Measurements from ENCODE around the gene AGPAT4. TPM values are rescaled to one million over a fixed set of nuclear protein-coding genes. Genes with fewer than 3 reads are reported as not detected.

AGPAT4 gene
- total RNA-seq, 1 donor from 2014 or later, result 7.8 TPM

DNA sequence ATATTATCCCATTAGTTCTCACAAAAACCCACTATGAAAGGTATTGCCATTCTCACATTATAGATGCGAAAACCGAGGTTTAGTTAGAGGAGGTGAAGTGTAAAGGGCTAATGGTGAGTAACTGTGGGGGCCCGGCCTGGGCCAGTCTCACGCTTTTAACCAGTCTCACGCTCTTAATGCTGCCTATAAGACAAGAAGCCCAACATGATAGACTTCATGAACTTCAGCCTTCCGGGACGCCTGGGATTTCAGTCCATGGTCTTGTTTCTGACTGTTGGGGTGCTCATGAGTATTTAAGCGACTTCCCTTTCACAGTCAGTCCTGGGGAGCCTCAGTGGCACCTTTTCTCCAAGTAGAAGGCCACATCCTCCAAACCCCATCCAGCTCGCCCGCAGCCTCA lies 31.7 kb downstream of the AGPAT4 start:
- no peak overlapping the region for H3K4me3 Mint-ChIP-seq
- peaks cover 6% of the 10 kb centered on the region for H3K9me3 Mint-ChIP-seq
- no peak for DNase-seq (ENCODE audit: low spot score)
- peaks cover 18% of the 10 kb centered on the region for H3K4me1 Mint-ChIP-seq (ENCODE audit: low read depth)
- intact Hi-C loops (cut with micrococcal nuclease), result no loop called here
- H3K27ac Mint-ChIP-seq, result no peak overlapping the region
- H3K27me3 Mint-ChIP-seq (ENCODE audit: insufficient read depth), result no peaks in the 10 kb centered on the region
- peaks cover 17% of the 10 kb centered on the region for H3K36me3 Mint-ChIP-seq (ENCODE audit: low read depth)

GRCh38 chr6:161239001-161239400 lies 34.9 kb downstream of the AGPAT4 start:
- peaks cover 6% of the 10 kb centered on the region for H3K9me3 Mint-ChIP-seq
- peaks cover 36% of the 10 kb centered on the region for H3K4me1 Mint-ChIP-seq (ENCODE audit: low read depth)
- H3K27ac Mint-ChIP-seq, result no peak overlapping the region
- H3K36me3 Mint-ChIP-seq (ENCODE audit: low read depth), result peaks cover 18% of the 10 kb centered on the region
- H3K27me3 Mint-ChIP-seq (ENCODE audit: insufficient read depth), result no peaks in the 10 kb centered on the region
- intact Hi-C loops (cut with micrococcal nuclease), result no loop called here
- no peak for DNase-seq (ENCODE audit: low spot score)
- H3K4me3 Mint-ChIP-seq, result no peak overlapping the region

GRCh38 chr6:161238500-161238899 lies 35.4 kb downstream of the AGPAT4 start:
- Mint-ChIP-seq H3K27me3 (ENCODE audit: insufficient read depth) (no peaks in the 10 kb centered on the region), H3K4me1 (ENCODE audit: low read depth) (peaks cover 33% of the 10 kb centered on the region), H3K9me3 (peaks cover 6% of the 10 kb centered on the region), H3K27ac (no peak overlapping the region), H3K4me3 (no peak overlapping the region), H3K36me3 (ENCODE audit: low read depth) (peaks cover 18% of the 10 kb centered on the region)
- intact Hi-C loops (cut with micrococcal nuclease), result no loop called here
- no peak for DNase-seq (ENCODE audit: low spot score)

DNA sequence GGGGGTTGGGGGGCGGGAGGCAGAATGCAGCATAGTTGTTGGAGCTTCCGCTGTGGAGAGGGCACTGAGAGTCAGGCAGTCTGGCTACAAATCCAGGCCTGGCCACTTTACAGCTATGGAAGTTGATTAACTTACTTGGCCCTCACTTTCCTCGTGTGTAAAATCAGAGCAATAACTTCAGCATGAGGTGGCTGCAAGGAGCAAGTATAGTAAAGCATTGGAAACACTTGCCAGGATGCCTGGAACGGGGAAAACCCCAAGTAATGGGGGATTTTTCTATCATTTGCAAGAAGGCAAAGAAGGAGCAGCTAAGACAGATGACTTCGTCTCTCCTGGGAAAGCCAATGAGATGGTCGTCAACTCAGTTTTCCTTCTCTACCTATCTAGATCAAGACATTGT lies 35.8 kb downstream of the AGPAT4 start:
- Mint-ChIP-seq H3K4me3 (no peak overlapping the region), H3K9me3 (peaks cover 6% of the 10 kb centered on the region), H3K4me1 (ENCODE audit: low read depth) (peaks cover 32% of the 10 kb centered on the region), H3K27ac (no peak overlapping the region), H3K27me3 (ENCODE audit: insufficient read depth) (no peaks in the 10 kb centered on the region), H3K36me3 (ENCODE audit: low read depth) (peaks cover 18% of the 10 kb centered on the region)
- intact Hi-C loops (cut with micrococcal nuclease), result no loop called here
- no peak for DNase-seq (ENCODE audit: low spot score)

DNA sequence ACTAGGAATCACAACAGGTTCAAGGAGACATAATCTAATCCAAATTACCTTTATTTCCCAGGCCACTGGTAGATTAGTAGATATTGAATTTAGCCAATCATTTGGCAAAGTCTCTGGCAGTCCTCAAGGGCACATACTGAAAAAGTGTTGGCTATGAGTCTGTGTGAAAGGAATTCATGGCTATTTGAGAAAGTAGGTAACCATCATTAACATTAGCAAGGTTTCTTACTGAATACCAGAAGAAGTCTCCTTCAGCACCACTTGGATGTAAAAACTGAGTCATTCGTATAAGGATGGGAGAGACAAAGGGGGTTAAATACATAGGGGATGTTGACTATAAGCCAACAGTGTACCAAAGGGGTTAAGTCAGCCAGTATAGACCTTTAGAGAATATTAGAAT lies 36.7 kb downstream of the AGPAT4 start:
- intact Hi-C loops (cut with micrococcal nuclease), result loop anchor here (2.0 kb wide), 1 partner anchor 38 kb away; the partner anchor contains the start of gene AGPAT4
- peaks cover 6% of the 10 kb centered on the region for H3K9me3 Mint-ChIP-seq
- H3K4me1 Mint-ChIP-seq (ENCODE audit: low read depth), result peaks cover 32% of the 10 kb centered on the region
- peaks cover 18% of the 10 kb centered on the region for H3K36me3 Mint-ChIP-seq (ENCODE audit: low read depth)
- no peaks in the 10 kb centered on the region for H3K27me3 Mint-ChIP-seq (ENCODE audit: insufficient read depth)
- H3K27ac Mint-ChIP-seq, result no peak overlapping the region
- H3K4me3 Mint-ChIP-seq, result no peak overlapping the region
- DNase-seq (ENCODE audit: low spot score), result no peak

DNA sequence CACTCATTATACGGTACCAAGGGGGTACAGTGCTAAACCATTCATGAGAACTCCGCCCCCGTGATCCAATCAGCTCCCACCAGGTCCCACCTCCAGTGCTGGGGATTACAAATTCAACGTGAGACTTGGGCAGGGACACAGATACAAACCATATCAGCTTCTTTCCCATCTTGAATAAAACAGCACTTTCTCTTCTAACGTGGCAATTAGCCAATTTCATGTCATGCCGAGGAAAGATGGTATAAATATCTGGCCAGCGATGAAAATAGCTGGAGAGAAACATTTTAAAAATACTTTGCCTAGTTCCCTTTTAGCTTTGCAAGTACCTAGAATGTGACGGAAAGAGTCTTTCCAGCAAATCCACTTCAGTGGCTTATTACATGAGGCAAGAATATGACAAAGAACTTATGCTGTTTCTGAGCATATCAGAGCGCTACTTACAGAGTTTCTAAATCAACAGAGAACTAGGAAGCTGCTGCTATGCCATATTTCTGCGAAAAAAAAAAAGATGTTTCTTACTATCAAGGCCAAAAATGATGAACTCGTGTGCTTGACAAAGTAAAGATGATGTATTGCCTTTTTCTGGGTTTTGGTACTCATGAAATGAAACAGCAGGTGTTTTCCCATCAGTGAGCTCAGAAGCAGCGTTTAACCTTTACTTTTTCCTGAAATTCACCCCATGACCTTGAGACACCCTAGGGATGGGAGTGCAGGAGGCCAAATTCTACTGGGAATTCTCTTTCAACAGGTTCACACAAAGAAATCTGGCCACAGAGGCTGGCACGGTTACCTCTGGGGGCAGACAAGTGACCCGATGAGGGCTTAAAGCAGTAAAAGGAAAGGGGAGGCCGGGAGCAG lies 37.9 kb downstream of the AGPAT4 start:
- H3K4me3 Mint-ChIP-seq, result peak overlapping the region; percentile 30
- peaks cover 23% of the 10 kb centered on the region for H3K36me3 Mint-ChIP-seq (ENCODE audit: low read depth)
- DNase-seq (ENCODE audit: low spot score), result no peak
- no peaks in the 10 kb centered on the region for H3K27me3 Mint-ChIP-seq (ENCODE audit: insufficient read depth)
- peak overlapping the region; percentile 71 for H3K27ac Mint-ChIP-seq
- peaks cover 6% of the 10 kb centered on the region for H3K9me3 Mint-ChIP-seq
- peaks cover 32% of the 10 kb centered on the region for H3K4me1 Mint-ChIP-seq (ENCODE audit: low read depth)
- intact Hi-C loops (cut with micrococcal nuclease), result loop anchor here (1.0 to 2.0 kb wide), 2 partner anchors 10 to 39 kb away; partner anchors contain the start of gene AGPAT4

GRCh38 chr6:161233986-161234661 lies 39.7 kb downstream of the AGPAT4 start:
- H3K9me3 Mint-ChIP-seq, result peaks cover 6% of the 10 kb centered on the region
- no peak overlapping the region for H3K4me3 Mint-ChIP-seq
- no peak overlapping the region for H3K27ac Mint-ChIP-seq
- peaks cover 47% of the 10 kb centered on the region for H3K4me1 Mint-ChIP-seq (ENCODE audit: low read depth)
- no peak for DNase-seq (ENCODE audit: low spot score)
- peaks cover 22% of the 10 kb centered on the region for H3K36me3 Mint-ChIP-seq (ENCODE audit: low read depth)
- no peaks in the 10 kb centered on the region for H3K27me3 Mint-ChIP-seq (ENCODE audit: insufficient read depth)
- intact Hi-C loops (cut with micrococcal nuclease), result no loop called here

GRCh38 chr6:161232467-161232866 lies 41.4 kb downstream of the AGPAT4 start:
- no peak overlapping the region for H3K27ac Mint-ChIP-seq
- no peak overlapping the region for H3K4me3 Mint-ChIP-seq
- H3K27me3 Mint-ChIP-seq (ENCODE audit: insufficient read depth), result no peaks in the 10 kb centered on the region
- intact Hi-C loops (cut with micrococcal nuclease), result no loop called here
- peaks cover 52% of the 10 kb centered on the region for H3K4me1 Mint-ChIP-seq (ENCODE audit: low read depth)
- H3K36me3 Mint-ChIP-seq (ENCODE audit: low read depth), result peaks cover 20% of the 10 kb centered on the region
- H3K9me3 Mint-ChIP-seq, result no peaks in the 10 kb centered on the region
- DNase-seq (ENCODE audit: low spot score), result no peak

- Mint-ChIP-seq H3K36me3 (ENCODE audit: low read depth) (peaks cover 18% of the 10 kb centered on the region), H3K4me3 (no peak overlapping the region), H3K27ac (no peak overlapping the region), H3K4me1 (ENCODE audit: low read depth) (peaks cover 52% of the 10 kb centered on the region), H3K9me3 (no peaks in the 10 kb centered on the region), H3K27me3 (ENCODE audit: insufficient read depth) (no peaks in the 10 kb centered on the region)
- DNase-seq (ENCODE audit: low spot score), result no peak
- intact Hi-C loops (cut with micrococcal nuclease), result no loop called here
Observed at GRCh38 chr6:161232010-161232409, 41.9 kb downstream of the AGPAT4 start.

GRCh38 chr6:161230339-161230738 lies 43.5 kb downstream of the AGPAT4 start:
- Mint-ChIP-seq H3K27me3 (ENCODE audit: insufficient read depth) (no peaks in the 10 kb centered on the region), H3K27ac (no peak overlapping the region), H3K9me3 (no peaks in the 10 kb centered on the region), H3K36me3 (ENCODE audit: low read depth) (peaks cover 18% of the 10 kb centered on the region), H3K4me1 (ENCODE audit: low read depth) (peaks cover 54% of the 10 kb centered on the region), H3K4me3 (no peak overlapping the region)
- intact Hi-C loops (cut with micrococcal nuclease), result no loop called here
- DNase-seq (ENCODE audit: low spot score), result no peak

DNA sequence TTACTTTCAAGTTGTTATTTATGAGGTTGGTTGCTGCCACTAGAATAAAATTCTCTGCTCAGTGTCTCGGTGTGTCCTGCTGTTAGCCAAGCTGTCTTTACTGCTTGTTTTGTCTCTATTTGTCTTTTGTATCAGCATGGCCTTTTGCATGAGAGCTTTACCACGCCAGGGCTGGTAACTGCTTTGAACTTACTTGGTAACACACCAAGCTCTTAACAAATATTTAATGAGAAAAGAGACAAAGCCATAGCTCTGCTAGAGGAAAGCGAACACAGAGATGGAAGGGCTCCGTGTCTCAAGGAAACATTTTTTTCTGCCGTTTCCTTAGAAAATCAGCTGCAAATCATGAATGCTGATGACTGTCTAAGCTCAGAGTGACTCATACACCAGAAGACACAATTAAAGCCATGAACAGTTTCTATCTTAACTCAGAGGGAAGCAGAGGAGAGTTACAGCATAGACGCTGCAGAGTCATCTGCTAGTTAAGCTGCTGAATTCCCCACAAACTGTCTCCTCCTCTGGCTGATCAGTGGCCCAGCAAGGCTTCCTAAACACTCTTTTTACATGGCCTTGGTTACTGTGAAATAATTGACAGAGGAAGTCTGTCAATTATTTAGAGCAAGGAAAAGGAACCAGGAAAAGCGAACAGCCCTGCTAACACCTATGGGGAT lies 44.8 kb downstream of the AGPAT4 start:
- intact Hi-C loops (cut with micrococcal nuclease), result loop anchor here (1.0 to 5.0 kb wide), 8 partner anchors 45 to 766 kb away; partner anchors contain the start of genes AGPAT4 and MAP3K4
- Mint-ChIP-seq H3K36me3 (ENCODE audit: low read depth) (peaks cover 24% of the 10 kb centered on the region), H3K27ac (peak overlapping the region; percentile 93), H3K4me1 (ENCODE audit: low read depth) (peaks cover 61% of the 10 kb centered on the region), H3K9me3 (peaks cover 5% of the 10 kb centered on the region), H3K4me3 (peak overlapping the region; percentile 75), H3K27me3 (ENCODE audit: insufficient read depth) (no peaks in the 10 kb centered on the region)
- DNase-seq (ENCODE audit: low spot score), result no peak

GRCh38 chr6:161228096-161228495 lies 45.8 kb downstream of the AGPAT4 start:
- Mint-ChIP-seq H3K4me1 (ENCODE audit: low read depth) (peaks cover 71% of the 10 kb centered on the region), H3K27ac (peak overlapping the region; percentile 36), H3K9me3 (peaks cover 5% of the 10 kb centered on the region), H3K4me3 (peak overlapping the region; percentile 31), H3K36me3 (ENCODE audit: low read depth) (peaks cover 24% of the 10 kb centered on the region), H3K27me3 (ENCODE audit: insufficient read depth) (no peaks in the 10 kb centered on the region)
- intact Hi-C loops (cut with micrococcal nuclease), result loop anchor here (2.0 to 5.0 kb wide), 7 partner anchors 99 to 765 kb away; partner anchors contain the start of gene MAP3K4
- no peak for DNase-seq (ENCODE audit: low spot score)
